Stimulated activated effector memory CD8-positive, alpha-beta T cell treated with anti-CD3 and anti-CD28 coated beads, Interleukin-12 subunit alpha, Interleukin-12 subunit beta, amount 100 ng/mL, for 72 hours (primary cell): Measurements from ENCODE around the gene DPP3.
A peak's percentile ranks its signal among the peaks of the same experiment; 100 is the strongest.

Source experiments
- ATAC-seq: fragments of 150-1000 bp; cut with Tn5 transposase; 2 replicates; pipeline ENCODE4 v1.10.0; 2021
- DNase-seq, 2 donors: peaks; one replicate each; pipeline ENCODE4 v3.0.0; 2021 to 2022; ENCODE audit warnings: low spot score in 2 of 2
- H3K27ac Mint-ChIP-seq: one replicate; pipeline ENCODE4 v1.8.0; 2022; ENCODE audit warnings: mild to moderate bottlenecking, mixed read lengths
- H3K36me3 Mint-ChIP-seq: one replicate; pipeline ENCODE4 v1.8.0; 2022; ENCODE audit warnings: mild to moderate bottlenecking, mixed read lengths
- H3K4me1 Mint-ChIP-seq: one replicate; pipeline ENCODE4 v1.8.0; 2022; ENCODE audit warnings: mixed read lengths
- H3K4me3 Mint-ChIP-seq: one replicate; pipeline ENCODE4 v1.8.0; 2022; ENCODE audit warnings: mild to moderate bottlenecking, mixed read lengths
- H3K9me3 Mint-ChIP-seq: one replicate; pipeline ENCODE4 v1.8.0; 2022; ENCODE audit warnings: mixed read lengths

Gene DPP3

DNA sequence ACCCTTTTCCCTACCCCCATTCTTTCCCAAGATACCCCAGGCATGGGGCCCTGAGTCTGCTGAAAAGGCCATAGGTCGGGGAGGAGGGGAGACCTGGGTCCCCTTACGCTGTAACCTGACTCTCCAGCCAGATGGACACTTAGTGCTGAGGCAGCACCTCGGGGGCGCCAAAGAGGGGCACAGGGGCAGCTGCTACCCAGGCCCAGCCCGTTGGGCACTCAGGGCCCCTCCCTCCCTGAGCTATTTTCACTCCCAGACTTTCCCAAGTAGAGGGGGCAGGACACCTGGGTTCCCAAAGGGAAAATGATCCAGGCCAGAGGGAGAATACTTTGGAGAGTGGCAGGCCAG is 67.4 kb downstream of the DPP3 start:
- no peaks in the 10 kb centered on the region for H3K9me3 Mint-ChIP-seq
- peaks cover 35% of the 10 kb centered on the region for H3K4me1 Mint-ChIP-seq
- ATAC-seq: no peak
- no peak overlapping the region for H3K27ac Mint-ChIP-seq
- H3K4me3 Mint-ChIP-seq: peak overlapping the region; percentile 82
- DNase-seq: no peak
- peaks cover under 1% of the 10 kb centered on the region for H3K36me3 Mint-ChIP-seq

DNA sequence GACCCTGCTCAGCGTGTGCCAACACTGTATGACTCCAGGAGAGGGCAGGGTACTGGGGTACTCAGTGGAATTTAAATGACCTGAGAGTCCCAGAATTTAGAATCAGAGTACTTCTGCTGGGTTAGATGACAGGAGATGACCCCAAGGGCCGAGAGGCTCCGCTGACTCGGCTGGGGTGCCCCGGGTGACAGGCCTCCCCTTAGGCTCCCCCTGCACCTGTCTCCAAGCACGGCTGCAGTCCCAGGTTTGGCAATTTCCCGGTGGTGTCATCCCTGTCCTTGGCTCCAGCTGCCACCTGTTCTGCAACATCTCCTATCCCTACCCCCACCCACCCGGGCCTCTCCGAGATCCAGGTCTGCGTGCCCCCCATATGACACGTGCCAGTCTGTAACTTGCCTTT is 67.8 kb downstream of the DPP3 start:
- H3K36me3 Mint-ChIP-seq: no peaks in the 10 kb centered on the region

DNA sequence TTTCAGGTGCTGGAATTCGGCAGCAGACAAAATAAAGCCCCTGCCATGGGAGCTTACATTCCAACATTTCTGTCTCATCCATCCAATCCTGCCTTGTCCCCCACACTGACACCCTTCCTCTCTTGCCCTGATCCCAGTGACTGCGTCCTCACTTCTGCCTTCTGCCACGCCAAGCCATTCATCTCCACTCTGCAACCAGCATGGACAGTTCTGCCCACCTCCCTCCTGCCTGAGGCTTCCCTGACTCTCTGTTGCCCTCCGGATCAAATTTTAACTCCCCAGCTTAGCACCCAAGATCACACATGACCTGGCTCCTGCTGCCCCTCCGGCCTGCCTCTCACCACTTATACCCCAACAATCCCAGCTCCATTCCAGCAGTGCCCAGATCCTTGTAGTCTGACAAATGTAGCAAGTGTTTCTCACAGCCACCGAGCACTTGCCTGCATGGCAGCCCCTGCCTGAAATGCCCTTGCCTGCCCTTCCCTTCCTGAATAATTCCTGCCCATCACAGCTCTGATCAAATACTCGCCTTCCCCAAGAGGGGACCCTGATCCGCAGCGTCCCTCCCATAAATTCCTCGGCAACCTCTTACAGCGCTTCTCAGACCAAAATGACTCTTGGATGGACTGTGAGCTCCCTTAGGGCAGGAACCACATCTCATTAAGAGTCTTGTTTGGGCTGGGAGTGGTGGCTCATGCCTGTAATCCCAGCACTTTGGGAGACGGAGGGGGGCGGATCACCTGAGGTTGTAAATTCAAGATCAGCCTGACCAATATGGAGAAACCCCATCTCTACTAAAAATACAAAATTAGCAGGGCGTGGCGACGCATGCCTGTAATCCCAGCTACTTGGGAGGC is 68.8 kb downstream of the DPP3 start:
- Mint-ChIP-seq H3K27ac (peak overlapping the region; percentile 1), H3K9me3 (no peaks in the 10 kb centered on the region), H3K4me3 (no peak overlapping the region), H3K36me3 (no peaks in the 10 kb centered on the region), H3K4me1 (peaks cover 21% of the 10 kb centered on the region)
- ATAC-seq (no peak), DNase-seq (no peak)

More for the DNA sequence above, 67.8 kb downstream of the DPP3 start:
- no peak for DNase-seq
- peaks cover 31% of the 10 kb centered on the region for H3K4me1 Mint-ChIP-seq
- ATAC-seq: no peak
- H3K27ac Mint-ChIP-seq: no peak overlapping the region
- peak overlapping the region; percentile 82 for H3K4me3 Mint-ChIP-seq
- no peaks in the 10 kb centered on the region for H3K9me3 Mint-ChIP-seq

DNA sequence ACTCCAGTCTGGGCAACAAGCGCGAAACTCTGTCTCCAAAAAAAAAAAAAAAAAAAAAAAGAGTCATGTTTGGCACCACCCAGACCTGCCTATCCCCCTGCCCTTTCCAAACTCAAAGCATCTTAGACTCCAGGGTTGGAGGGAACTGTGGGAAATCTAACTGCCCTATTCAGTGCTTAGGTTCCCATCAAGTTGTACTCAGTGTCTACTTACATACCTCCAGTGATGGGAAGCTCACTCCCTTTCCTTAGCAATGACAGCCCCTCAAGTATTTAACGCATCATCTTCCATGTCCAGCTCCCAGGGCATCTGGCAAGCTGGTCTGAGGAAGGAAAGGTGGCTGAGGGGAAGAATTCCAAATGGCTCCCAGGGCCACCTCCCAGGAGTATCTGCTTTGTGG is 69.5 kb downstream of the DPP3 start:
- no peak overlapping the region for H3K4me3 Mint-ChIP-seq
- peaks cover 15% of the 10 kb centered on the region for H3K4me1 Mint-ChIP-seq
- no peak overlapping the region for H3K27ac Mint-ChIP-seq
- DNase-seq (no peak), ATAC-seq (no peak)
- H3K36me3 Mint-ChIP-seq: no peaks in the 10 kb centered on the region
- no peaks in the 10 kb centered on the region for H3K9me3 Mint-ChIP-seq

DNA sequence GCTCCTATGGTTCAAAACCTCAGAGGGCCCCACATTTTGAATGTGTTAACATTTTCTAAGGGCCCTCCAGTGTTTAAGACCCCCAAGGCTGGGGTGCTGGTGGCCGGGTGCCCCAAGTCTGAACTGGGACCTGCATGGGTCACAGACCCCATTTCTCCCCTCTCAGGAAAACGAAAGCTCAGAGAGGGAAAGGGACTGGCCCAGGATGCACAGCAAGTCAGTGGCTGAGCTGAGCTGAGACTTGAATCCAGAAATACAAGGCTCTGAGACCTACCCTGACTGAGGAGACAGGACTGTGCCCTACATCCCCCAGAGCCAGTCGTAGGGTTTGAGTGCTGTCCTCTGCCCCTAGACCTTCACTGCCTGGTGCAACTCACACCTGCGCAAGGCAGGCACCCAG is 70.7 kb downstream of the DPP3 start:
- Mint-ChIP-seq H3K36me3 (no peaks in the 10 kb centered on the region), H3K27ac (no peak overlapping the region), H3K4me1 (peaks cover 9% of the 10 kb centered on the region), H3K9me3 (no peaks in the 10 kb centered on the region), H3K4me3 (no peak overlapping the region)
- no peak for ATAC-seq
- DNase-seq: no peak

DNA sequence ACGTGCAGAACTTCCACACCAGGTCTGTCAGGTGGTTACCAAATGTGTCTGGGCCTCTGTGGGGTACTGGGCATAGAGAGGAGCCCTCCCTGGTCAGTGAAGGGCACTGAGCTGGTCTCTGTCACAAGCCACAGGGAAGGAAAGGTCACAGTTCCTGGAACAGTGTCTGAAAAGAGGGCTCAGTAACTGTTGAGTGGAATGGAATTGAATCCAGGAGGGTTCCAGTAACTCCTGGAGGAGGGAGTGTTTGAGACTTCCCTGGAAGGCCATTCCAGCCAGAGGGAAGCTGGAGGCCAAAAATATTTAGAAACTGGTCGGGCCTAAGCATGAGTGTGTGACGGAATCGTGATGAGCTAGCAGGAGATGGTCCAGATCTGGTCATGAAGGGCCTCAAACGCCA is 74.4 kb downstream of the DPP3 start:
- Mint-ChIP-seq H3K4me3 (no peak overlapping the region), H3K27ac (no peak overlapping the region), H3K4me1 (no peaks in the 10 kb centered on the region)

DNA sequence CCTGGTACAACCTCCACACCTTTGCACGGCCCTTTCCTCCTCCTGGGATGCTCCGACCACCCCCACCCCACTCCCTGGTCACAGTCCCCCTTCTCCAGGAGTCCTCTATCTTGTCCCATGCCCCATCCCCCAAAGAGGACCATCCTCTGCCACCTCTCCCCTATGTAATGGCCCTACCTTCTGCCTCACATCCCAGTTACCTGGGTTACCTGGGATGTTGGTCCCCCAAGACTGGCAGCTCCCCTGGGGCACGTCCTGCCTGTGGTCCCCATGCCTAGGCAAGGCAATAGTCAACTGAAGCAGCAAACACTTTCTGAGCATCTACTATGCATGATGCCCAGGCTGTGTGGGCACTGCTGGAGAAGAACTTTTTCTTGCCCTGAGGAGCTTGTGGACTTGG is 75.2 kb downstream of the DPP3 start:
- Mint-ChIP-seq H3K4me1 (no peaks in the 10 kb centered on the region), H3K9me3 (no peaks in the 10 kb centered on the region), H3K36me3 (no peaks in the 10 kb centered on the region), H3K4me3 (no peak overlapping the region), H3K27ac (no peak overlapping the region)
- DNase-seq (no peak), ATAC-seq (no peak)

More for the DNA sequence above, 74.4 kb downstream of the DPP3 start:
- no peak for ATAC-seq
- no peak for DNase-seq
- Mint-ChIP-seq H3K36me3 (no peaks in the 10 kb centered on the region), H3K9me3 (no peaks in the 10 kb centered on the region)

DNA sequence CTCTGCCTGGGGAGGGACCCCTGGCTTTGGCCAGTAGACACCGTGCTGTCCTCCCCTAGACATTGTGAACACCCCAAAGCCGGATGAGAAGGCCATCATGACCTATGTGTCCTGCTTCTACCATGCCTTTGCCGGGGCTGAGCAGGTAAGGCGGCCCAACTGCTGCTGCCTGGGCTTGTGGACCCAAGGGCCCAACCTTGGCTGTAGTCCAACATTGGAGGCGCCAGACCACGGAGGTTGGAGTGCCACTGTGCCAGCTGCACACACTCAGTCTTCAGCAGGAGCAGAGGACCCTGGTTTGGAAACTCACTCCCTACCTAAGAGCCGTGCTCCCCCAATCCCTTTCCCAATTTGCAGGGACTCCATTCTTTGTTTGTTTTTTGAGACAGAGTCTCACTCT is 75.9 kb downstream of the DPP3 start:
- no peaks in the 10 kb centered on the region for H3K4me1 Mint-ChIP-seq
- H3K36me3 Mint-ChIP-seq: no peaks in the 10 kb centered on the region
- DNase-seq: no peak
- no peaks in the 10 kb centered on the region for H3K9me3 Mint-ChIP-seq
- no peak for ATAC-seq
- no peak overlapping the region for H3K4me3 Mint-ChIP-seq
- H3K27ac Mint-ChIP-seq: no peak overlapping the region

DNA sequence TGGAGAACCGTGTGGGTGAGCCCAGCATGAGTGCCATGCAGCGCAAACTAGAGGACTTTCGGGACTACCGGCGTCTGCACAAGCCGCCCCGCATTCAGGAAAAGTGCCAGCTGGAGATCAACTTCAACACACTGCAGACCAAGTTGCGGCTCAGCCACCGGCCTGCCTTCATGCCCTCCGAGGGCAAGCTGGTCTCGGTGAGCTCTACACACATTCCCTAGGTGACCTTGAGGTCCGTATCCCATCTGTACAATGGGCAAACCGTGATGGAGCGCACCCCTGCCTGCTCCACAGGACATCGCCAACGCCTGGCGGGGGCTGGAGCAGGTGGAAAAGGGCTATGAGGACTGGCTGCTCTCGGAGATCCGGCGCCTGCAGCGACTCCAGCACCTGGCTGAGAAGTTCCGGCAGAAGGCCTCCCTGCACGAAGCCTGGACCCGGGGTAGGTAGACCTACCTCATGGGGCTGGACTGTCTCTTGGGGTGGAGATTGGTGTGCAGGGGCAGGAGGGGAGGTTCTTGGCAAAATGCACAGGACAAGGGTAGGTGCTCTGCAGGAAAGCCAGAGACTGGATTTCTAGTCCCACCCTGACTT is 77.6 kb downstream of the DPP3 start:
- no peak for ATAC-seq
- Mint-ChIP-seq H3K27ac (peak overlapping the region; percentile 62), H3K9me3 (no peaks in the 10 kb centered on the region), H3K4me3 (no peak overlapping the region), H3K4me1 (no peaks in the 10 kb centered on the region), H3K36me3 (no peaks in the 10 kb centered on the region)
- no peak for DNase-seq
